Astrocyte (in vitro differentiated cells and primary cell): ENCODE data around the gene HSCB.

ENCODE experiments used
- CTCF ChIP-seq: IDR thresholded peaks from 2 replicates; pipeline ENCODE4 v1.5.1; 2011; ENCODE audit warnings: low read depth, mild to moderate bottlenecking, inconsistent platforms, low read length, moderate library complexity; ENCODE audit not compliant: insufficient read depth
- EZH2 ChIP-seq: IDR thresholded peaks from 2 replicates; pipeline ENCODE4 v1.6.1; 2012; ENCODE audit warnings: mild to moderate bottlenecking, low read length, inconsistent platforms; ENCODE audit not compliant: insufficient read depth

- TF ChIP-seq CTCF (no peak), EZH2 (no peak)
Observed at GRCh38 chr22:28742562-28742962, 723 bp downstream of the HSCB start.
